WTC11 (cell line): ENCODE results near the gene SERPINB13.

ENCODE experiments used
- CREB1 ChIP-seq: sonication (generic); formaldehyde crosslinking; IDR thresholded peaks from 2 replicates; pipeline ENCODE4 v1.8.0; 2023; ENCODE audit warnings: mild to moderate bottlenecking, missing genetic modification reagents
- TF ChIP-seq, protein P1 (sequence below): fragments of 200-600 bp; IDR thresholded peaks from 2 replicates; pipeline ENCODE4 v1.8.0; 2022; ENCODE audit warnings: antibody characterized with exemption

DNA sequence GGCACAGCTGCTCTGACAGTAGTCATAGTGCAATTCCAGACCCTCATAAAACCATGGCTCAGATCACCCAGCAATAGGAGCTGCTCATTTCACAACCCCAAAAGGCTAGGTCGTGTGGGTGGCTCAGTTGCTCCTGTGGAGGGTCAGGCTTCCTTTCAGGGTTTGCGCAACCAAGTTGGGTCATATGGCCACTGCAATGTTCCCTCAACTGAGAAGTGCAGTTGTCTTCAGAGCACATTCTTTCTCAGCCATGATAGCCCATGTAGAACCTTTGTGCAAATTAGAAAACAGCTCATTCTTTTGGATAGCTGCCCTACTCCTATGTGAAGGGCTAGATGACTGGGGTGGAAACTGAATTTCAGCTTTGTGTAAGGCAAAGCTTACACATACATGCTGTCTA is 3.2 kb downstream of the SERPINB13 start:
- no peak for TF ChIP-seq CREB1 (CRISPR knock-in tag)
- TF ChIP-seq, protein P1, sequence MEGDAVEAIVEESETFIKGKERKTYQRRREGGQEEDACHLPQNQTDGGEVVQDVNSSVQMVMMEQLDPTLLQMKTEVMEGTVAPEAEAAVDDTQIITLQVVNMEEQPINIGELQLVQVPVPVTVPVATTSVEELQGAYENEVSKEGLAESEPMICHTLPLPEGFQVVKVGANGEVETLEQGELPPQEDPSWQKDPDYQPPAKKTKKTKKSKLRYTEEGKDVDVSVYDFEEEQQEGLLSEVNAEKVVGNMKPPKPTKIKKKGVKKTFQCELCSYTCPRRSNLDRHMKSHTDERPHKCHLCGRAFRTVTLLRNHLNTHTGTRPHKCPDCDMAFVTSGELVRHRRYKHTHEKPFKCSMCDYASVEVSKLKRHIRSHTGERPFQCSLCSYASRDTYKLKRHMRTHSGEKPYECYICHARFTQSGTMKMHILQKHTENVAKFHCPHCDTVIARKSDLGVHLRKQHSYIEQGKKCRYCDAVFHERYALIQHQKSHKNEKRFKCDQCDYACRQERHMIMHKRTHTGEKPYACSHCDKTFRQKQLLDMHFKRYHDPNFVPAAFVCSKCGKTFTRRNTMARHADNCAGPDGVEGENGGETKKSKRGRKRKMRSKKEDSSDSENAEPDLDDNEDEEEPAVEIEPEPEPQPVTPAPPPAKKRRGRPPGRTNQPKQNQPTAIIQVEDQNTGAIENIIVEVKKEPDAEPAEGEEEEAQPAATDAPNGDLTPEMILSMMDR = no peak
